HEK293 (cell line): ENCODE results near the gene VWA5B1.

Experiments used
- CTCF ChIA-PET: fragments of 350-600 bp; formaldehyde crosslinking; extraction: SDS; loops from one replicate; lab custom pipeline; 2021; ENCODE audit warnings: antibody characterized with exemption; lab: Yijun Ruan, JAX
- POLR2A ChIA-PET: fragments of 300-600 bp; formaldehyde crosslinking; extraction: SDS; loops from one replicate; lab custom pipeline; 2020; ENCODE audit warnings: antibody characterized with exemption, inconsistent platforms; lab: Yijun Ruan, JAX
- H3K27ac ChIP-seq: fragments of 200-500 bp; sonication (Bioruptor generic); 2 replicates; pipeline ENCODE4 v1.5.1; 2014; ENCODE audit warnings: low read depth, low read length, control low read depth, inconsistent platforms; ENCODE audit errors: extremely low read depth
- H3K36me3 ChIP-seq, 2 experiments: fragments of 200-500 bp in 1 of 2; sonication (Bioruptor generic) in 1 of 2; 1 replicate in 1 of 2; 2 replicates in 1 of 2; pipeline ENCODE4 v1.5.1; 2014 to 2017; ENCODE audit warnings: inconsistent platforms in 2 of 2, low read length in 2 of 2; ENCODE audit not compliant: control insufficient read depth in 2 of 2, insufficient read depth in 1 of 2
- H3K4me1 ChIP-seq: fragments of 200-500 bp; sonication (Bioruptor generic); 2 replicates; pipeline ENCODE4 v1.5.1; 2014; ENCODE audit warnings: mild to moderate bottlenecking, low read length, inconsistent platforms; ENCODE audit not compliant: control insufficient read depth, insufficient read depth
- H3K4me3 ChIP-seq: 2 replicates; pipeline ENCODE4 v1.5.1; 2011; ENCODE audit warnings: low read depth, mild to moderate bottlenecking, control low read depth, low read length, moderate library complexity
- H3K9me3 ChIP-seq: fragments of 200-500 bp; sonication (Bioruptor generic); 2 replicates; pipeline ENCODE4 v1.5.1; 2014; ENCODE audit warnings: low read depth, low read length, inconsistent platforms; ENCODE audit not compliant: control insufficient read depth, insufficient read depth
- GLIS2 ChIP-seq: fragments of 450-650 bp; formaldehyde crosslinking; IDR thresholded peaks from 2 replicates; pipeline ENCODE4 v1.5.1; 2016; ENCODE audit warnings: missing biosample characterization, missing genetic modification characterization
- KLF8 ChIP-seq: fragments of 450-650 bp; formaldehyde crosslinking; IDR thresholded peaks from 2 replicates; pipeline ENCODE4 v1.5.1; 2016; ENCODE audit warnings: missing biosample characterization, missing genetic modification characterization
- ZBTB20 ChIP-seq: fragments of 450-650 bp; formaldehyde crosslinking; IDR thresholded peaks from 2 replicates; pipeline ENCODE4 v1.5.1; 2016; ENCODE audit warnings: missing biosample characterization, missing genetic modification characterization
- ZEB2 ChIP-seq: fragments of 450-650 bp; formaldehyde crosslinking; IDR thresholded peaks from 2 replicates; pipeline ENCODE4 v1.5.1; 2016; ENCODE audit warnings: missing biosample characterization, missing genetic modification characterization
- ZNF335 ChIP-seq: fragments of 450-650 bp; formaldehyde crosslinking; conservative IDR thresholded peaks from 2 replicates; pipeline ENCODE4 v1.5.1; 2016; ENCODE audit warnings: missing biosample characterization, missing genetic modification characterization
- ZNF366 ChIP-seq: fragments of 450-650 bp; formaldehyde crosslinking; conservative IDR thresholded peaks from 2 replicates; pipeline ENCODE4 v1.5.1; 2016; ENCODE audit warnings: missing biosample characterization, missing genetic modification characterization
- ZNF76 ChIP-seq: fragments of 450-650 bp; formaldehyde crosslinking; IDR thresholded peaks from 2 replicates; pipeline ENCODE4; 2016; ENCODE audit warnings: low read depth, missing biosample characterization, missing genetic modification characterization, borderline replicate concordance
- TF ChIP-seq, protein P1 (sequence below): fragments of 450-650 bp; formaldehyde crosslinking; conservative IDR thresholded peaks from 2 replicates; pipeline ENCODE4 v1.5.1; 2016; ENCODE audit warnings: low read depth, missing biosample characterization, missing genetic modification characterization
- TF ChIP-seq, protein P2 (sequence below): fragments of 450-650 bp; formaldehyde crosslinking; IDR thresholded peaks from 2 replicates; pipeline ENCODE4 v1.5.1; 2016; ENCODE audit warnings: missing biosample characterization, missing genetic modification characterization
- TF ChIP-seq, protein P3 (sequence below): fragments of 450-650 bp; formaldehyde crosslinking; IDR thresholded peaks from 2 replicates; pipeline ENCODE4 v1.5.1; 2016; ENCODE audit warnings: missing biosample characterization, missing genetic modification characterization, low read depth
- TF ChIP-seq, protein P4 (sequence below): fragments of 450-650 bp; formaldehyde crosslinking; IDR thresholded peaks from 2 replicates; pipeline ENCODE4 v1.5.1; 2017; ENCODE audit warnings: missing biosample characterization, missing genetic modification characterization
- TF ChIP-seq, protein P5 (sequence below): fragments of 450-650 bp; formaldehyde crosslinking; optimal IDR thresholded peaks from 2 replicates; pipeline ENCODE3; 2016; ENCODE audit warnings: missing biosample characterization, mild to moderate bottlenecking, missing genetic modification characterization

VWA5B1 gene

DNA sequence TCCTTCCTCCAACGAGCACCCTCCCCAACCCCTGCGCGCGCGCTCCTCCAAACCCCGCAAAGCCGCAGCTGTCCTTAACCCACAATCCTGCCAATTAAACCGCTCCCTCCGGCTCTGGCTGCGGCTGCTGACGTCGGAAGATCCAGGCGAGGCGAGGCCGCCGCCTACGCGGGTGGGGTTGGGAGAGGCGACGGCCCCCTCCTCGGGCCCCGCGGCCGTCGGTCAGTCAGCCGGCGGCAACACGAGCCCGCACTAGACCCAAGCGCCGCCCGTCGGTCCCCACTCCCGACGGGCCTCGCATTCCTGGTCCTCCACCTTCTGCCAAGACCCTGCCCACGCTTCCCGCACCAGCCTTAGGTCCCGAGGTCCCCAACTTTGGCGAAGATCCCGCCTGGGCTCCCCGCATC lies 75.4 kb downstream of the VWA5B1 start (continued):
- TF ChIP-seq ZEB2 (tag by site-specific recombination): peak; percentile 24; the same call in 1 of the 2 replicates
- TF ChIP-seq, protein P1, sequence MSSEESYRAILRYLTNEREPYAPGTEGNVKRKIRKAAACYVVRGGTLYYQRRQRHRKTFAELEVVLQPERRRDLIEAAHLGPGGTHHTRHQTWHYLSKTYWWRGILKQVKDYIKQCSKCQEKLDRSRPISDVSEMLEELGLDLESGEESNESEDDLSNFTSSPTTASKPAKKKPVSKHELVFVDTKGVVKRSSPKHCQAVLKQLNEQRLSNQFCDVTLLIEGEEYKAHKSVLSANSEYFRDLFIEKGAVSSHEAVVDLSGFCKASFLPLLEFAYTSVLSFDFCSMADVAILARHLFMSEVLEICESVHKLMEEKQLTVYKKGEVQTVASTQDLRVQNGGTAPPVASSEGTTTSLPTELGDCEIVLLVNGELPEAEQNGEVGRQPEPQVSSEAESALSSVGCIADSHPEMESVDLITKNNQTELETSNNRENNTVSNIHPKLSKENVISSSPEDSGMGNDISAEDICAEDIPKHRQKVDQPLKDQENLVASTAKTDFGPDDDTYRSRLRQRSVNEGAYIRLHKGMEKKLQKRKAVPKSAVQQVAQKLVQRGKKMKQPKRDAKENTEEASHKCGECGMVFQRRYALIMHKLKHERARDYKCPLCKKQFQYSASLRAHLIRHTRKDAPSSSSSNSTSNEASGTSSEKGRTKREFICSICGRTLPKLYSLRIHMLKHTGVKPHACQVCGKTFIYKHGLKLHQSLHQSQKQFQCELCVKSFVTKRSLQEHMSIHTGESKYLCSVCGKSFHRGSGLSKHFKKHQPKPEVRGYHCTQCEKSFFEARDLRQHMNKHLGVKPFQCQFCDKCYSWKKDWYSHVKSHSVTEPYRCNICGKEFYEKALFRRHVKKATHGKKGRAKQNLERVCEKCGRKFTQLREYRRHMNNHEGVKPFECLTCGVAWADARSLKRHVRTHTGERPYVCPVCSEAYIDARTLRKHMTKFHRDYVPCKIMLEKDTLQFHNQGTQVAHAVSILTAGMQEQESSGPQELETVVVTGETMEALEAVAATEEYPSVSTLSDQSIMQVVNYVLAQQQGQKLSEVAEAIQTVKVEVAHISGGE (tag by site-specific recombination): no peak
- no peak for TF ChIP-seq ZNF366 (tag by site-specific recombination)
- TF ChIP-seq, protein P2, sequence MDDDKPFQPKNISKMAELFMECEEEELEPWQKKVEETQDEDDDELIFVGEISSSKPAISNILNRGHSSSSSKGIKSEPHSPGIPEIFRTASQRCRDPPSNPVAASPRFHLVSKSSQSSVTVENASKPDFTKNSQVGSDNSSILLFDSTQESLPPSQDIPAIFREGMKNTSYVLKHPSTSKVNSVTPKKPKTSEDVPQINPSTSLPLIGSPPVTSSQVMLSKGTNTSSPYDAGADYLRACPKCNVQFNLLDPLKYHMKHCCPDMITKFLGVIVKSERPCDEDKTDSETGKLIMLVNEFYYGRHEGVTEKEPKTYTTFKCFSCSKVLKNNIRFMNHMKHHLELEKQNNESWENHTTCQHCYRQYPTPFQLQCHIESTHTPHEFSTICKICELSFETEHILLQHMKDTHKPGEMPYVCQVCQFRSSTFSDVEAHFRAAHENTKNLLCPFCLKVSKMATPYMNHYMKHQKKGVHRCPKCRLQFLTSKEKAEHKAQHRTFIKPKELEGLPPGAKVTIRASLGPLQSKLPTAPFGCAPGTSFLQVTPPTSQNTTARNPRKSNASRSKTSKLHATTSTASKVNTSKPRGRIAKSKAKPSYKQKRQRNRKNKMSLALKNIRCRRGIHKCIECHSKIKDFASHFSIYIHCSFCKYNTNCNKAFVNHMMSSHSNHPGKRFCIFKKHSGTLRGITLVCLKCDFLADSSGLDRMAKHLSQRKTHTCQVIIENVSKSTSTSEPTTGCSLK (tag by site-specific recombination): no peak
- TF ChIP-seq, protein P3, sequence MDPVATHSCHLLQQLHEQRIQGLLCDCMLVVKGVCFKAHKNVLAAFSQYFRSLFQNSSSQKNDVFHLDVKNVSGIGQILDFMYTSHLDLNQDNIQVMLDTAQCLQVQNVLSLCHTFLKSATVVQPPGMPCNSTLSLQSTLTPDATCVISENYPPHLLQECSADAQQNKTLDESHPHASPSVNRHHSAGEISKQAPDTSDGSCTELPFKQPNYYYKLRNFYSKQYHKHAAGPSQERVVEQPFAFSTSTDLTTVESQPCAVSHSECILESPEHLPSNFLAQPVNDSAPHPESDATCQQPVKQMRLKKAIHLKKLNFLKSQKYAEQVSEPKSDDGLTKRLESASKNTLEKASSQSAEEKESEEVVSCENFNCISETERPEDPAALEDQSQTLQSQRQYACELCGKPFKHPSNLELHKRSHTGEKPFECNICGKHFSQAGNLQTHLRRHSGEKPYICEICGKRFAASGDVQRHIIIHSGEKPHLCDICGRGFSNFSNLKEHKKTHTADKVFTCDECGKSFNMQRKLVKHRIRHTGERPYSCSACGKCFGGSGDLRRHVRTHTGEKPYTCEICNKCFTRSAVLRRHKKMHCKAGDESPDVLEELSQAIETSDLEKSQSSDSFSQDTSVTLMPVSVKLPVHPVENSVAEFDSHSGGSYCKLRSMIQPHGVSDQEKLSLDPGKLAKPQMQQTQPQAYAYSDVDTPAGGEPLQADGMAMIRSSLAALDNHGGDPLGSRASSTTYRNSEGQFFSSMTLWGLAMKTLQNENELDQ: no peak
- TF ChIP-seq, protein P4, sequence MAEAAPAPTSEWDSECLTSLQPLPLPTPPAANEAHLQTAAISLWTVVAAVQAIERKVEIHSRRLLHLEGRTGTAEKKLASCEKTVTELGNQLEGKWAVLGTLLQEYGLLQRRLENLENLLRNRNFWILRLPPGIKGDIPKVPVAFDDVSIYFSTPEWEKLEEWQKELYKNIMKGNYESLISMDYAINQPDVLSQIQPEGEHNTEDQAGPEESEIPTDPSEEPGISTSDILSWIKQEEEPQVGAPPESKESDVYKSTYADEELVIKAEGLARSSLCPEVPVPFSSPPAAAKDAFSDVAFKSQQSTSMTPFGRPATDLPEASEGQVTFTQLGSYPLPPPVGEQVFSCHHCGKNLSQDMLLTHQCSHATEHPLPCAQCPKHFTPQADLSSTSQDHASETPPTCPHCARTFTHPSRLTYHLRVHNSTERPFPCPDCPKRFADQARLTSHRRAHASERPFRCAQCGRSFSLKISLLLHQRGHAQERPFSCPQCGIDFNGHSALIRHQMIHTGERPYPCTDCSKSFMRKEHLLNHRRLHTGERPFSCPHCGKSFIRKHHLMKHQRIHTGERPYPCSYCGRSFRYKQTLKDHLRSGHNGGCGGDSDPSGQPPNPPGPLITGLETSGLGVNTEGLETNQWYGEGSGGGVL (tag by site-specific recombination): peak; percentile 57

DNA sequence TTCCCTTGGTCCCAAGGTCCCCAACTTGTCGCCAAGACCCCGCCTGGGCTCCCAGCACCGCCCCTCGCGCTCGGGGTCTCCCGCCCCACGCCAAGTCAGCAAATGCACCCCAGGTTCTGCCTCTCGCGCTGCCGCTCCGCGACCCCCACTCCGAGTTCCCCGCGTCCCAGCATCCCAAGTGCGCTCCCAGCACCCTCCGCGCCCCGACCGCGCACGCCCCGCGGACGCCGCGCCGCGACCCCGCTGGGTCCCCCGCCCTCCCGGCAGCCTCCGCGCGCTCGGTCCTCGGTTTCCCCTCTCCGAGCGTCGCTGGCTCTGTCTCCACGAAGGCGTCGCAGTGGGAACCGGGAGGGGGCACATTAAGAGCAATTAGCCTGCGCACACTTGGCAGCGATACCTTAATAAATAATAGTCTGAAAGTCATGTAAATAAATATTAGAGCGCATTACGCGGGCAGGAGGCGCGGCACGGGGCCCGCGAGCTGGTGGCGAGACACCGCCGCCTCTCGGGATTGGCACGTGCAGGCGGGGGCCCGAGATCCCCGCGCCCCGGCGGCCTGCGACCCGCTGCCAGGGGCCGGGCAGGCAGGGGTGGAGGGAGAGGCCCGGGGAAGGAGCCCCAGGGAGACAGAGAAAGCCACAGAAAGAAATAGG lies 75.9 kb downstream of the VWA5B1 start:
- ChIA-PET CTCF (interaction anchor here (0.6 kb wide), 1 partner anchor 391 kb away, joined by 5 read pairs; no protein-coding TSS in a partner anchor), POLR2A (no interaction called here)

More for the DNA sequence above, 75.9 kb downstream of the VWA5B1 start:
- Histone ChIP-seq H3K4me3 (no peak overlapping the region), H3K27ac (no peak overlapping the region; the same call in 1 of the 2 replicates), H3K4me1 (0 out of 2 replicates have a peak, but pooled peaks cover 6% of the 10 kb centered on the region), H3K9me3 (no peaks in the 10 kb centered on the region), H3K36me3 (no peaks in the 10 kb centered on the region)
- TF ChIP-seq GLIS2 (tag by site-specific recombination) (peak; percentile 29; the same call in 1 of the 2 replicates), ZBTB20 (peak; percentile 12; the same call in 1 of the 2 replicates), KLF8 (tag by site-specific recombination) (no peak), ZNF335 (tag by site-specific recombination) (peak; percentile 12), ZNF366 (tag by site-specific recombination) (no peak), ZNF76 (tag by site-specific recombination) (peak; percentile 87)
- TF ChIP-seq, protein P5, sequence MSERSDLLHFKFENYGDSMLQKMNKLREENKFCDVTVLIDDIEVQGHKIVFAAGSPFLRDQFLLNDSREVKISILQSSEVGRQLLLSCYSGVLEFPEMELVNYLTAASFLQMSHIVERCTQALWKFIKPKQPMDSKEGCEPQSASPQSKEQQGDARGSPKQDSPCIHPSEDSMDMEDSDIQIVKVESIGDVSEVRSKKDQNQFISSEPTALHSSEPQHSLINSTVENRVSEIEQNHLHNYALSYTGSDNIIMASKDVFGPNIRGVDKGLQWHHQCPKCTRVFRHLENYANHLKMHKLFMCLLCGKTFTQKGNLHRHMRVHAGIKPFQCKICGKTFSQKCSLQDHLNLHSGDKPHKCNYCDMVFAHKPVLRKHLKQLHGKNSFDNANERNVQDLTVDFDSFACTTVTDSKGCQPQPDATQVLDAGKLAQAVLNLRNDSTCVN (tag by site-specific recombination): peak; percentile 51
